Measurements from ENCODE around the gene GPR62.

Gene GPR62

DNA sequence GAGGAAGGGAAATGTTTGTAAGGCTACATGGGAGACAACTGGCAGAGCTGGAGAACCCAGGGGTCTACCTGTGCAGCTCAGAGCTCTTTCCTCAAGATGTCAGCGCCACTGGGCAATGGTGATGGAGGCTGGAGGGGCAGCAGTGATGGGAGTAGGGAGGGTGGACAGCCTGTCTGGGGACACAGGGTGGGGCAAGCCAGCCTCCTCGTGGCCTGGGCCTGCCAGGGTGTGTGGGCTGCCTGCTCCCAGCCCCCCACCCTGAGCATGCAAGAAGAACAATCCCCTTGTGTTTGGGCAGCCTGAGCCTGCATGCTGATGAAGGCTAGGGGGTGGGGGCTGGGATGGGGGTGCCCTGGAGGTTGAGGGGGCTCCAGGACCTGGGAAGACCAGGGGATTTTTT lies 10.8 kb downstream of the GPR62 start:
- H3K4me1 ChIP-seq (ENCODE audit: insufficient read depth, low read length, poor library complexity, severe bottlenecking), result peaks cover 27% of the 10 kb centered on the region
- H3K9me2 ChIP-seq (replicated peaks; ENCODE audit: low read depth, low read length), result no peaks in the 10 kb centered on the region
- peaks cover 5% of the 10 kb centered on the region; the same call in 1 of the 2 replicates for H3K79me2 ChIP-seq (ENCODE audit: insufficient read depth, low read length)
- H3K9ac ChIP-seq (ENCODE audit: low read depth, low read length, poor library complexity, severe bottlenecking), result no peak overlapping the region
- no peaks in the 10 kb centered on the region for H3K9me3 ChIP-seq (ENCODE audit: insufficient read depth, low read depth, low read length)
- H2AFZ ChIP-seq (ENCODE audit: low read length), result no peak overlapping the region
- H3K4me3 ChIP-seq (ENCODE audit: low read length, poor library complexity, severe bottlenecking), result peak overlapping the region; percentile 81
- TF ChIP-seq EZH2phosphoT487 (IDR thresholded peaks at IDR 0.05; ENCODE audit: borderline replicate concordance), result no peak
- TF ChIP-seq CTCF (conservative IDR thresholded peaks at IDR 0.05; ENCODE audit: low read length), result no peak
- peaks cover 4% of the 10 kb centered on the region; the same call in 1 of the 2 replicates for H3F3A ChIP-seq (ENCODE audit: low read depth)
- no peaks in the 10 kb centered on the region for H4K20me1 ChIP-seq (ENCODE audit: insufficient read depth, low read length, poor library complexity, severe bottlenecking)
- H3K36me3 ChIP-seq (ENCODE audit: insufficient read depth, low read length), result no peaks in the 10 kb centered on the region
- H3K27me3 ChIP-seq (ENCODE audit: insufficient read depth, low read length, poor library complexity, severe bottlenecking), result no peaks in the 10 kb centered on the region
- peak overlapping the region; percentile 92 for H3K4me2 ChIP-seq (ENCODE audit: low read depth, low read length, poor library complexity, severe bottlenecking)

- Histone ChIP-seq H3K36me3 (ENCODE audit: insufficient read depth, low read length) (no peaks in the 10 kb centered on the region), H3K4me3 (ENCODE audit: low read length, poor library complexity, severe bottlenecking) (peak overlapping the region; percentile 81), H3K4me1 (ENCODE audit: insufficient read depth, low read length, poor library complexity, severe bottlenecking) (peaks cover 27% of the 10 kb centered on the region), H3K9me2 (replicated peaks; ENCODE audit: low read depth, low read length) (no peaks in the 10 kb centered on the region), H3K27me3 (ENCODE audit: insufficient read depth, low read length, poor library complexity, severe bottlenecking) (no peaks in the 10 kb centered on the region), H3K9me3 (ENCODE audit: insufficient read depth, low read depth, low read length) (no peaks in the 10 kb centered on the region), H3K9ac (ENCODE audit: low read depth, low read length, poor library complexity, severe bottlenecking) (peak overlapping the region; percentile 65), H3K4me2 (ENCODE audit: low read depth, low read length, poor library complexity, severe bottlenecking) (peak overlapping the region; percentile 92), H3K79me2 (ENCODE audit: insufficient read depth, low read length) (peaks cover 5% of the 10 kb centered on the region; the same call in 1 of the 2 replicates), H2AFZ (ENCODE audit: low read length) (0 out of 2 replicates have a peak overlapping the region, but pooled peaks have one; percentile 78), H3F3A (ENCODE audit: low read depth) (peaks cover 5% of the 10 kb centered on the region; the same call in 1 of the 2 replicates), H4K20me1 (ENCODE audit: insufficient read depth, low read length, poor library complexity, severe bottlenecking) (no peaks in the 10 kb centered on the region)
- TF ChIP-seq EZH2phosphoT487 (IDR thresholded peaks at IDR 0.05; ENCODE audit: borderline replicate concordance) (no peak), CTCF (conservative IDR thresholded peaks at IDR 0.05; ENCODE audit: low read length) (no peak)
These were observed 11.3 kb downstream of the GPR62 start for GRCh38 chr3:51966486-51966885.

- H3K4me1 ChIP-seq (ENCODE audit: insufficient read depth, low read length, poor library complexity, severe bottlenecking), result peaks cover 27% of the 10 kb centered on the region
- H3F3A ChIP-seq (ENCODE audit: low read depth), result peaks cover 5% of the 10 kb centered on the region; the same call in 1 of the 2 replicates
- no peaks in the 10 kb centered on the region for H3K9me2 ChIP-seq (replicated peaks; ENCODE audit: low read depth, low read length)
- H2AFZ ChIP-seq (ENCODE audit: low read length), result peak overlapping the region; percentile 78; the same call in 1 of the 2 replicates
- peaks cover 5% of the 10 kb centered on the region; the same call in 1 of the 2 replicates for H3K79me2 ChIP-seq (ENCODE audit: insufficient read depth, low read length)
- TF ChIP-seq EZH2phosphoT487 (IDR thresholded peaks at IDR 0.05; ENCODE audit: borderline replicate concordance) (no peak), CTCF (conservative IDR thresholded peaks at IDR 0.05; ENCODE audit: low read length) (no peak)
- no peaks in the 10 kb centered on the region for H3K27me3 ChIP-seq (ENCODE audit: insufficient read depth, low read length, poor library complexity, severe bottlenecking)
- H4K20me1 ChIP-seq (ENCODE audit: insufficient read depth, low read length, poor library complexity, severe bottlenecking), result no peaks in the 10 kb centered on the region
- H3K4me2 ChIP-seq (ENCODE audit: low read depth, low read length, poor library complexity, severe bottlenecking), result peak overlapping the region; percentile 92
- H3K9ac ChIP-seq (ENCODE audit: low read depth, low read length, poor library complexity, severe bottlenecking), result peak overlapping the region; percentile 65
- H3K9me3 ChIP-seq (ENCODE audit: insufficient read depth, low read depth, low read length), result no peaks in the 10 kb centered on the region
- peak overlapping the region; percentile 81 for H3K4me3 ChIP-seq (ENCODE audit: low read length, poor library complexity, severe bottlenecking)
- no peaks in the 10 kb centered on the region for H3K36me3 ChIP-seq (ENCODE audit: insufficient read depth, low read length)
These were observed 11.8 kb downstream of the GPR62 start for GRCh38 chr3:51966922-51967383.

All from Loucy (cell line).